ENCODE results near the gene NOTUM.

GRCh38 chr17:81967244-81967532 is 6.2 kb upstream of the NOTUM start:
- TF ChIP-seq, protein P1, sequence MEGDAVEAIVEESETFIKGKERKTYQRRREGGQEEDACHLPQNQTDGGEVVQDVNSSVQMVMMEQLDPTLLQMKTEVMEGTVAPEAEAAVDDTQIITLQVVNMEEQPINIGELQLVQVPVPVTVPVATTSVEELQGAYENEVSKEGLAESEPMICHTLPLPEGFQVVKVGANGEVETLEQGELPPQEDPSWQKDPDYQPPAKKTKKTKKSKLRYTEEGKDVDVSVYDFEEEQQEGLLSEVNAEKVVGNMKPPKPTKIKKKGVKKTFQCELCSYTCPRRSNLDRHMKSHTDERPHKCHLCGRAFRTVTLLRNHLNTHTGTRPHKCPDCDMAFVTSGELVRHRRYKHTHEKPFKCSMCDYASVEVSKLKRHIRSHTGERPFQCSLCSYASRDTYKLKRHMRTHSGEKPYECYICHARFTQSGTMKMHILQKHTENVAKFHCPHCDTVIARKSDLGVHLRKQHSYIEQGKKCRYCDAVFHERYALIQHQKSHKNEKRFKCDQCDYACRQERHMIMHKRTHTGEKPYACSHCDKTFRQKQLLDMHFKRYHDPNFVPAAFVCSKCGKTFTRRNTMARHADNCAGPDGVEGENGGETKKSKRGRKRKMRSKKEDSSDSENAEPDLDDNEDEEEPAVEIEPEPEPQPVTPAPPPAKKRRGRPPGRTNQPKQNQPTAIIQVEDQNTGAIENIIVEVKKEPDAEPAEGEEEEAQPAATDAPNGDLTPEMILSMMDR (IDR thresholded peaks at IDR 0.05; ENCODE audit: low read depth, low read length, missing input control), result no peak
- no peak for TF ChIP-seq MAX (IDR thresholded peaks at IDR 0.05)
- no peak for TF ChIP-seq GABPA (IDR thresholded peaks at IDR 0.05 in 1 of 2, conservative IDR thresholded peaks at IDR 0.05 in 1 of 2)
- no peak for TF ChIP-seq HNF4A (conservative IDR thresholded peaks at IDR 0.05)
- TF ChIP-seq TAF1 (conservative IDR thresholded peaks at IDR 0.05), result no peak
- no peak for TF ChIP-seq ATF3 (IDR thresholded peaks at IDR 0.05)
- no peak for TF ChIP-seq REST (IDR thresholded peaks at IDR 0.05)
- TF ChIP-seq YY1 (IDR thresholded peaks at IDR 0.05), result no peak
- no peak for TF ChIP-seq EGR1 (IDR thresholded peaks at IDR 0.05; ENCODE audit: low read depth in 2 of 2)

Measured in liver (tissue), 3 donors.